HL-60 (cell line): Measurements from ENCODE around the gene MRPL48.
"Not testable (repeated sequence)": the region's sequence is repeated elsewhere in the genome, so short reads cannot be mapped to it uniquely, and the experiment has no call there.

Experiments used
- DNase-seq, 2 experiments: peaks; one replicate each; pipeline ENCODE4 v3.0.0-alpha.2; 2010 to 2020; ENCODE audit warnings: low read depth in 1 of 2, low spot score in 1 of 2
- H3K27ac ChIP-seq: fragments of 250-450 bp; sonication (Bioruptor Pico); replicated peaks from 2 replicates; pipeline ENCODE4 v1.5.1; 2020; ENCODE audit warnings: mild to moderate bottlenecking, moderate library complexity
- H3K27me3 ChIP-seq: fragments of 250-450 bp; sonication (Bioruptor Pico); 2 replicates; pipeline ENCODE4 v1.5.1; 2021; ENCODE audit warnings: mild to moderate bottlenecking, moderate library complexity; ENCODE audit not compliant: insufficient read depth, poor library complexity, severe bottlenecking
- H3K4me3 ChIP-seq: replicated peaks from 2 replicates; pipeline ENCODE4 v1.5.1; 2011; ENCODE audit warnings: mild to moderate bottlenecking, control low read depth, low read length; ENCODE audit not compliant: insufficient read depth
- GABPA ChIP-seq: IDR thresholded peaks from 2 replicates; pipeline ENCODE4 v1.6.1; 2012; ENCODE audit warnings: low read depth
- POLR2AphosphoS5 ChIP-seq: IDR thresholded peaks from 2 replicates; pipeline ENCODE4 v1.6.1; 2012; ENCODE audit warnings: low read depth
- SPI1 ChIP-seq: IDR thresholded peaks from 2 replicates; pipeline ENCODE4 v1.6.1; 2012; ENCODE audit warnings: low read depth, mild to moderate bottlenecking, borderline replicate concordance
- TF ChIP-seq, protein P1 (sequence below): IDR thresholded peaks from one replicate; pipeline ENCODE4 v1.5.1; 2011; ENCODE audit warnings: low read length, control low read depth, inconsistent platforms; ENCODE audit not compliant: insufficient read depth
- TF ChIP-seq, protein P2 (sequence below): IDR thresholded peaks from 2 replicates; pipeline ENCODE4 v1.6.1; 2012; ENCODE audit warnings: low read depth; ENCODE audit not compliant: insufficient replicate concordance

Gene MRPL48

DNA sequence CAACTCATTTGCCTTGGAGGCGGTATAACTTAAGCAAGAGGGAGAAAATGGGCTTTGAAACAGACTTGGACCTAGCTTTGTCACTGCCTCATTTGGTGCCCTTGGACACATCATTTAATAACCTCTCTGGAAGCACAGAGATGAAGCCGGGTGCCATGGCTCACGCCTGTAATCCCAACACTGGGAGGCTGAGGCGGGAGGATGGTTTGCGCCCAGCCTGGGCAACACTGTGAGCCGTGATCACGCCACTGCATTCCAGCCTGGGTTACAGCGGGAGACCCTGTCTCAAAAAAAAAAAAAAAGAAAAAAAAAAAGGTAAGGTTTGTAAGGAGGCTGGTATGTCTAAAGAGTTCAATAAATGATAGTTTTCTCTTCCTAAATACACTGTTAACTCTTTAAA, 88.2 kb downstream of the MRPL48 start:
- Histone ChIP-seq H3K27ac (peak overlapping the region; percentile 89), H3K4me3 (peak overlapping the region; percentile 60), H3K27me3 (no peaks in the 10 kb centered on the region)
- TF ChIP-seq GABPA (no peak), POLR2AphosphoS5 (no peak), SPI1 (no peak)
- TF ChIP-seq, protein P1, sequence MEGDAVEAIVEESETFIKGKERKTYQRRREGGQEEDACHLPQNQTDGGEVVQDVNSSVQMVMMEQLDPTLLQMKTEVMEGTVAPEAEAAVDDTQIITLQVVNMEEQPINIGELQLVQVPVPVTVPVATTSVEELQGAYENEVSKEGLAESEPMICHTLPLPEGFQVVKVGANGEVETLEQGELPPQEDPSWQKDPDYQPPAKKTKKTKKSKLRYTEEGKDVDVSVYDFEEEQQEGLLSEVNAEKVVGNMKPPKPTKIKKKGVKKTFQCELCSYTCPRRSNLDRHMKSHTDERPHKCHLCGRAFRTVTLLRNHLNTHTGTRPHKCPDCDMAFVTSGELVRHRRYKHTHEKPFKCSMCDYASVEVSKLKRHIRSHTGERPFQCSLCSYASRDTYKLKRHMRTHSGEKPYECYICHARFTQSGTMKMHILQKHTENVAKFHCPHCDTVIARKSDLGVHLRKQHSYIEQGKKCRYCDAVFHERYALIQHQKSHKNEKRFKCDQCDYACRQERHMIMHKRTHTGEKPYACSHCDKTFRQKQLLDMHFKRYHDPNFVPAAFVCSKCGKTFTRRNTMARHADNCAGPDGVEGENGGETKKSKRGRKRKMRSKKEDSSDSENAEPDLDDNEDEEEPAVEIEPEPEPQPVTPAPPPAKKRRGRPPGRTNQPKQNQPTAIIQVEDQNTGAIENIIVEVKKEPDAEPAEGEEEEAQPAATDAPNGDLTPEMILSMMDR, result no peak
- TF ChIP-seq, protein P2, sequence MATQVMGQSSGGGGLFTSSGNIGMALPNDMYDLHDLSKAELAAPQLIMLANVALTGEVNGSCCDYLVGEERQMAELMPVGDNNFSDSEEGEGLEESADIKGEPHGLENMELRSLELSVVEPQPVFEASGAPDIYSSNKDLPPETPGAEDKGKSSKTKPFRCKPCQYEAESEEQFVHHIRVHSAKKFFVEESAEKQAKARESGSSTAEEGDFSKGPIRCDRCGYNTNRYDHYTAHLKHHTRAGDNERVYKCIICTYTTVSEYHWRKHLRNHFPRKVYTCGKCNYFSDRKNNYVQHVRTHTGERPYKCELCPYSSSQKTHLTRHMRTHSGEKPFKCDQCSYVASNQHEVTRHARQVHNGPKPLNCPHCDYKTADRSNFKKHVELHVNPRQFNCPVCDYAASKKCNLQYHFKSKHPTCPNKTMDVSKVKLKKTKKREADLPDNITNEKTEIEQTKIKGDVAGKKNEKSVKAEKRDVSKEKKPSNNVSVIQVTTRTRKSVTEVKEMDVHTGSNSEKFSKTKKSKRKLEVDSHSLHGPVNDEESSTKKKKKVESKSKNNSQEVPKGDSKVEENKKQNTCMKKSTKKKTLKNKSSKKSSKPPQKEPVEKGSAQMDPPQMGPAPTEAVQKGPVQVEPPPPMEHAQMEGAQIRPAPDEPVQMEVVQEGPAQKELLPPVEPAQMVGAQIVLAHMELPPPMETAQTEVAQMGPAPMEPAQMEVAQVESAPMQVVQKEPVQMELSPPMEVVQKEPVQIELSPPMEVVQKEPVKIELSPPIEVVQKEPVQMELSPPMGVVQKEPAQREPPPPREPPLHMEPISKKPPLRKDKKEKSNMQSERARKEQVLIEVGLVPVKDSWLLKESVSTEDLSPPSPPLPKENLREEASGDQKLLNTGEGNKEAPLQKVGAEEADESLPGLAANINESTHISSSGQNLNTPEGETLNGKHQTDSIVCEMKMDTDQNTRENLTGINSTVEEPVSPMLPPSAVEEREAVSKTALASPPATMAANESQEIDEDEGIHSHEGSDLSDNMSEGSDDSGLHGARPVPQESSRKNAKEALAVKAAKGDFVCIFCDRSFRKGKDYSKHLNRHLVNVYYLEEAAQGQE, result no peak
- no peak for DNase-seq

DNA sequence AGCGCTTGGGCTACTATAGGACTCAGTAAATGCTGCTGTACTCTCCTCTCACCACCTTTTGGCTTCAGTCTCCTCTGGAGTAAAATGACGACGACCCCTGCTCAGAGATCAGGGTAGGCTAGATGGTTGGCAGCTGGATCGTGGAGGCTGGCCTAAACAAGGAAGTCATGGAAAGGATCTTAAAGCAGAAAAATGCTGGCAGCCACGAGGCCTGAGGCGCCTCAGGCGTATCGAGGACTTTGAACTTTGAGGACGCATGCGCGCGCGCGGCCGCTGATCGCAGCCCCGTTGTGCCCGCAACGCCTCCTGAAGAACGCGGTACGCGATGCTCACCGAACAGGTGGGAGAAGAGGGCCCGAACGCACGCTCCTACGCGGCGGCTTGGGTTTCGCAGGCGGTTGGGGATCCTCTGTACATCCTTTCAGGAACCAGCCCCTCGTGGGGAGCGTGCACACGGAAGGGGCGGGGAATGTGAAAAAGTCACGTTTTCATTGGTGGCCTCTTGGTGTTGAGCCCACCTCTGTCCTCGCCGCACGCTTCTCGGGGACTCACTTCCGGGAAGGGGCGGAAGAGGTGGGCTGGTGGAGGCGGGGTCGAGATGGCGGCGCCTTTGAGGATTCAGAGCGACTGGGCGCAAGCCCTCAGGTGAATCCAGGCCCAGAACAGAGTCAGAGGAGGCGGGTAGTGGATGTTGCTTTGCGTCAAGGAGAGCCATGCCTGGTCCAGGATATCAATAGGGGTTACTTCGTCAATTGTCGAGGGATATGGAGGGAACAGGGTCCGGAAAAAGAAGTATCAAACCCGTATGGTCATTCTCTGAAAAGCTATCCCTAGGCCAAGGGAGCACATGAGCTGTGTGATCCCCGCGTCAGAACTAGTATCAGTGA, 89.0 kb downstream of the MRPL48 start, which contains the start of the genes COA4 and PAAF1:
TSS of gene COA4 (minus strand) at position 423 of the 887 bp plus-strand sequence. CDS start 3,468 bp downstream, outside the sequence.
TSS of gene PAAF1 (plus strand) at position 576 of the 887 bp plus-strand sequence. CDS start at position 599, 23 bp downstream.
- H3K27ac ChIP-seq, result peak within 1 kb of the TSS; percentile 89
- DNase-seq, result peak; percentile 97 to 99
- H3K4me3 ChIP-seq, result peak within 1 kb of the TSS; percentile 60
- TF ChIP-seq, protein P2, result no peak
- TF ChIP-seq POLR2AphosphoS5, result peak; percentile 96
- TF ChIP-seq, protein P1, result no peak
- TF ChIP-seq GABPA, result peak; percentile 88
- peak; percentile 39; the same call in 1 of the 2 replicates for TF ChIP-seq SPI1
- H3K27me3 ChIP-seq, result no peaks in the 10 kb centered on the region

DNA sequence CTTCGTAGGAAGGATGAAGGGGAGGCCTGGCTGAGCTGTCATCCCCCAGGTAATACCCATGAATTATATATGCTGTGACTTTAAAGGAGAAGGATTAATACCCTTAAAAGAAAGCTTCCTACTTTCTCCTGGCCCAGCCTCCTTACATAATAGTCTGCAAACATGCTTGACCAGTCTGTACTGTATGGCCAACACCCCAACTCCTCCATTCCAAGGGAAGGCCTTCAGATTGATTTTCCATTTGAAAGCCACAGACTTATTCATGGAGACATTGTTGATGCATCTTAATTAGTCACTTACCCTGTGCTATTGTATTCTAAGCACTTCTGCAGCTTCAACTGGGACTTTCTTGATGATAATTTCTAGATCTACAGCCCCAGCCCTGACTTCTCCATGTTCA, 91.1 kb downstream of the MRPL48 start:
- no peak overlapping the region for H3K27ac ChIP-seq
- no peak overlapping the region for H3K4me3 ChIP-seq
- H3K27me3 ChIP-seq, result no peaks in the 10 kb centered on the region
- TF ChIP-seq, protein P2, result no peak
- TF ChIP-seq SPI1 (no peak), GABPA (no peak), POLR2AphosphoS5 (no peak)
- TF ChIP-seq, protein P1, result no peak
- no peak for DNase-seq

DNA sequence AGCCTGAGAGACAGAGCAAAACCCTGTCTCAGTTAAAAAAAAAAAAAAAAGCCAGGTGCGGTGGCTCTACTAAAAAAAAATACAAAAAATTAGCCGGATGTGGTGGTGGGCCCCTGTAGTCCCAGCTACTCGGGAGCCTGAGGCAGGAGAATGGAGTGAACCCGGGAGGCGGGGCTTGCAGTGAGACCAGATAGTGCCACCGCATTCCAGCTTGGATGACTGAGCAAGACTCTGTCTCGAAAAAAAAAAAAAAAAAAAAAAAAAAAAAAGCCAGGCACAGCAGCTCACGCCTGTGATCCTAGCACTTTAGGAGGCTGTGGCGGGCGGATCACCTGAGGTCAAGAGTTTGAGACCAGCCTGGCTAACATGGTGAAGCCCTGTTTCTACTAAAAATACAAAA, 92.8 kb downstream of the MRPL48 start:
- H3K27ac ChIP-seq, H3K27me3 ChIP-seq, DNase-seq, H3K4me3 ChIP-seq: not testable (repeated sequence)
